ENCODE data around the gene PKD2. TPM values are rescaled to one million over a fixed set of nuclear protein-coding genes. Genes with fewer than 3 reads are reported as not detected.

PKD2 gene
- total RNA-seq, 1 donor from 2014 or later, result 33.1 TPM

DNA sequence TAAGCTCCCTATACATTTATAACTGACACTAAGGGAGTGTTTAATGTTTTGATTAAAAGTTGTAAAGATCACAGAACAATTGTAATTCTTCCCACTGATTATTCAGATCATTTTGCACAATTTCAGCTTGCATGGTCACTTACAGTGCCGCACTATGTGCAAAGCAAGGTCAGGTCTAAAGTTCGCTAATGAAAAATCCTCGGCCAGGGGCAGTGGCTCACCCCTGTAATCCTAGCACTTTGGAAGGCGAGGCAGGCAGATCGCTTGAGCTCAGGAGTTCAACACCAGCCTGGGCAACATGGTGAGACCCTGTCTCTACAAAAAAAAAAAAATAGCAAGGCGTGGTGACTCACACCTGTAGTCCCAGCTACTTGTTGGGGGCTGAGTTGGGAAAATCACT, 57.0 kb downstream of the PKD2 start:
- H3K36me3 ChIP-seq, result peaks cover 0 to 52% of the 10 kb centered on the region in 2 donors
- H3K27me3 ChIP-seq, result no peaks in the 10 kb centered on the region
- no peak overlapping the region for H3K4me3 ChIP-seq
- intact Hi-C loops (cut with DNase I), result no loop called here
- H3K4me1 ChIP-seq, result no peaks in the 10 kb centered on the region
- no peak for DNase-seq (ENCODE audit: extremely low spot score in 2 of 2)
- H3K27ac ChIP-seq, result no peak overlapping the region
- H3K9me3 ChIP-seq, result no peaks in the 10 kb centered on the region
- TF ChIP-seq, protein P1, sequence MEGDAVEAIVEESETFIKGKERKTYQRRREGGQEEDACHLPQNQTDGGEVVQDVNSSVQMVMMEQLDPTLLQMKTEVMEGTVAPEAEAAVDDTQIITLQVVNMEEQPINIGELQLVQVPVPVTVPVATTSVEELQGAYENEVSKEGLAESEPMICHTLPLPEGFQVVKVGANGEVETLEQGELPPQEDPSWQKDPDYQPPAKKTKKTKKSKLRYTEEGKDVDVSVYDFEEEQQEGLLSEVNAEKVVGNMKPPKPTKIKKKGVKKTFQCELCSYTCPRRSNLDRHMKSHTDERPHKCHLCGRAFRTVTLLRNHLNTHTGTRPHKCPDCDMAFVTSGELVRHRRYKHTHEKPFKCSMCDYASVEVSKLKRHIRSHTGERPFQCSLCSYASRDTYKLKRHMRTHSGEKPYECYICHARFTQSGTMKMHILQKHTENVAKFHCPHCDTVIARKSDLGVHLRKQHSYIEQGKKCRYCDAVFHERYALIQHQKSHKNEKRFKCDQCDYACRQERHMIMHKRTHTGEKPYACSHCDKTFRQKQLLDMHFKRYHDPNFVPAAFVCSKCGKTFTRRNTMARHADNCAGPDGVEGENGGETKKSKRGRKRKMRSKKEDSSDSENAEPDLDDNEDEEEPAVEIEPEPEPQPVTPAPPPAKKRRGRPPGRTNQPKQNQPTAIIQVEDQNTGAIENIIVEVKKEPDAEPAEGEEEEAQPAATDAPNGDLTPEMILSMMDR (IDR thresholded peaks at IDR 0.05), result no peak
- no peak for TF ChIP-seq POLR2AphosphoS5 (IDR thresholded peaks at IDR 0.05; ENCODE audit: insufficient read depth in 1 of 2, low read depth in 1 of 2)
- TF ChIP-seq POLR2A (IDR thresholded peaks at IDR 0.05), result no peak

DNA sequence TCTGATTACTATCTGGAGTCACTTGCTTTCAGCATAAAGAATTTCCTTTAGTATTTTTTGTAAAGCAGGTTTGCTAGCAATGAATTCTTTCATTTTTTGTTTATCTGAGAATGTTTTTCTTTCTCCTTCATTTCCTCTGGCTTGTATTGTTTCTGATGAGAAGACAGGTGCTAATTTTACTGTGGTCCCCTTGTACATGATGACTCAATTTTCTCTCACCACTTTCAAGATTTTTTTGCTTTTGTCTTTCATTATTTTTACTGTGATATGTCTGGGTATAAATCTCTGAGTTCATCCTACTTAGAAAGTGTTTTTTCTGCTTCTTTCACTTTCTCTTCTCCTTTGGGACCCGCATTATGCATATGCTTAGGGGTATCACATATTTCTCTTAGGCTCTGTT, 62.6 kb downstream of the PKD2 start:
- Histone ChIP-seq H3K36me3 (peaks cover 0 to 80% of the 10 kb centered on the region in 2 donors), H3K27ac (no peak overlapping the region)

DNA sequence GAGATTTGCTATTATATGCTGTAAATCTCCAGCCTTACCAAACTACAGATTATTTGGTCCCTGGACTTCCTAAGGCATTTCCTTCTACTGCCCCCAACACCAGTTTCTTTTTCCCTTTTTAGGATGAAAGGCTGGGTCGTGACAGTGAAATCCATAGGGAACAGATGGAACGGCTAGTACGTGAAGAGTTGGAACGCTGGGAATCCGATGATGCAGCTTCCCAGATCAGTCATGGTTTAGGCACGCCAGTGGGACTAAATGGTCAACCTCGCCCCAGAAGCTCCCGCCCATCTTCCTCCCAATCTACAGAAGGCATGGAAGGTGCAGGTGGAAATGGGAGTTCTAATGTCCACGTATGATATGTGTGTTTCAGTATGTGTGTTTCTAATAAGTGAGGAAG, 67.9 kb downstream of the PKD2 start:
- TF ChIP-seq, protein P1 (IDR thresholded peaks at IDR 0.05), result no peak
- TF ChIP-seq POLR2AphosphoS5 (IDR thresholded peaks at IDR 0.05; ENCODE audit: insufficient read depth in 1 of 2, low read depth in 1 of 2), result no peak
- TF ChIP-seq POLR2A (IDR thresholded peaks at IDR 0.05), result no peak
- Histone ChIP-seq H3K4me1 (no peaks in the 10 kb centered on the region), H3K36me3 (peaks cover 4 to 57% of the 10 kb centered on the region in 2 donors), H3K9me3 (no peaks in the 10 kb centered on the region), H3K4me3 (no peak overlapping the region), H3K27me3 (no peaks in the 10 kb centered on the region), H3K27ac (no peak overlapping the region)
- no peak for DNase-seq (ENCODE audit: extremely low spot score in 2 of 2)
- intact Hi-C loops (cut with DNase I), result no loop called here

More for the DNA sequence above, 62.6 kb downstream of the PKD2 start:
- DNase-seq (ENCODE audit: extremely low spot score in 2 of 2), result no peak
- no peaks in the 10 kb centered on the region for H3K9me3 ChIP-seq
- intact Hi-C loops (cut with DNase I), result no loop called here
- H3K4me3 ChIP-seq, result no peak overlapping the region
- H3K4me1 ChIP-seq, result no peaks in the 10 kb centered on the region
- TF ChIP-seq POLR2AphosphoS5 (IDR thresholded peaks at IDR 0.05; ENCODE audit: insufficient read depth in 1 of 2, low read depth in 1 of 2) (no peak), POLR2A (IDR thresholded peaks at IDR 0.05) (no peak)
- TF ChIP-seq, protein P1 (IDR thresholded peaks at IDR 0.05), result no peak
- H3K27me3 ChIP-seq, result no peaks in the 10 kb centered on the region

DNA sequence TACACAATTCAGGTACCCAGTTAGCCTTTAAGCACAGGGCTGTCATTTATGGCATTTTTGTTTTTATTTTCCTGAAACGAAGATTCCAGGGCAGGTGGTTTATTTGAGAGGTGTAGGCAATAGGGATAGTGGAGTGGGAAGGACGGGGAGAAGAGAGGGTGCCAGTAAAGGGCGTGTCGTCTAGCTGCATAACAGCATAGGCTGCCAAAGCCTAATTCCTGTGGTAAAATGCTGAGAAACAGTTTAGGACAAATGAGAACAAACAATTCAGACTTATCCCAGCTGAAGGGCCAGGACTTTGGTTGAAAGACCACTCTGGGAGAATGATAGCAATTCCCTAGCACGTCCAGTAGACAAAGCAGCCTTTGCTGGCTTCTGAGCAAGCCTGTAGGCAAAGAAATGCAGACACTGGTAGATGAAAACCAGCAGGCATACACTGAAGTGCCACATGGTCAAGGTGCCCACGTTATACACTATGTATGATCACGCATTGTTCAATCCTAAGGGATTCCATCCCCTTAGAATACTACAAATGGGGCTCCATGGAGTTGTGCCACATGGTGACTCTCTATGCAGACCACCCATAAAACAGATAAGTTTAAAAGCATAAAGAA, 70.6 kb downstream of the PKD2 start:
- no peaks in the 10 kb centered on the region for H3K9me3 ChIP-seq
- no peak overlapping the region for H3K4me3 ChIP-seq
- TF ChIP-seq POLR2AphosphoS5 (IDR thresholded peaks at IDR 0.05; ENCODE audit: insufficient read depth in 1 of 2, low read depth in 1 of 2), result no peak
- no peaks in the 10 kb centered on the region for H3K27me3 ChIP-seq
- no peaks in the 10 kb centered on the region for H3K4me1 ChIP-seq
- no peak overlapping the region for H3K27ac ChIP-seq
- peaks cover 4 to 33% of the 10 kb centered on the region in 2 donors for H3K36me3 ChIP-seq
- intact Hi-C loops (cut with DNase I), result no loop called here
- DNase-seq (ENCODE audit: extremely low spot score in 2 of 2), result no peak

DNA sequence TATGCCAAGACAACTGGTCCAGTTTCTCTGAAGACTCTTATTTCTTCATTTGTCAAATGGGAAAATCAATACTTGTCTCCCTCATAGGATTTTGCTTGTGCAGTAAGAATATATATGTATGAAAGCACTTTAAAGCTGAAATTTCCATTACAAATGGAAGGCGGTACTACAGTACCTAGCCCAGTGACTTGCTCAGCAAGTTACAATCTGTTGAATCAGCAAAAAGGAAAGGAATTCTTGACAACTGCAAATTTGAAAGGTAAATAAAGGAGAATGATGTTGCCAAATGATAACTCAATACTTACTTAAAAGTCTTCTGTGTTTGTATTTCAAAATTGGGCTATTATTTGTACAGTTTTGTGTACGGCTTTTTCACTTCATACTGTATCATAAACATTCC, 71.1 kb downstream of the PKD2 start:
- H3K36me3 ChIP-seq, result peaks cover 4 to 33% of the 10 kb centered on the region in 2 donors
- no peaks in the 10 kb centered on the region for H3K27me3 ChIP-seq
- H3K9me3 ChIP-seq, result no peaks in the 10 kb centered on the region
- H3K4me3 ChIP-seq, result no peak overlapping the region
- no peak for TF ChIP-seq POLR2A (IDR thresholded peaks at IDR 0.05)
- TF ChIP-seq, protein P1 (IDR thresholded peaks at IDR 0.05), result no peak
- TF ChIP-seq POLR2AphosphoS5 (IDR thresholded peaks at IDR 0.05; ENCODE audit: insufficient read depth in 1 of 2, low read depth in 1 of 2), result no peak
- DNase-seq (ENCODE audit: extremely low spot score in 2 of 2), result no peak
- intact Hi-C loops (cut with DNase I), result no loop called here
- H3K27ac ChIP-seq, result no peak overlapping the region
- H3K4me1 ChIP-seq, result no peaks in the 10 kb centered on the region

All from vagina (tissue), 2 donors.